GM23248 (cell line): ENCODE data around the gene GSDME.

Experiments used
- EZH2 ChIP-seq: fragments of 200-600 bp; sonication (generic); IDR thresholded peaks from 2 replicates; pipeline ENCODE4 v1.6.1; 2018; ENCODE audit warnings: antibody characterized with exemption, mild to moderate bottlenecking; ENCODE audit not compliant: insufficient read depth, poor library complexity, severe bottlenecking
- EZH2phosphoT487 ChIP-seq: fragments of 200-600 bp; sonication (generic); IDR thresholded peaks from 2 replicates; pipeline ENCODE4 v1.6.1; 2018; ENCODE audit warnings: antibody characterized with exemption, moderate library complexity, mild to moderate bottlenecking, low read depth; ENCODE audit not compliant: insufficient read depth

DNA sequence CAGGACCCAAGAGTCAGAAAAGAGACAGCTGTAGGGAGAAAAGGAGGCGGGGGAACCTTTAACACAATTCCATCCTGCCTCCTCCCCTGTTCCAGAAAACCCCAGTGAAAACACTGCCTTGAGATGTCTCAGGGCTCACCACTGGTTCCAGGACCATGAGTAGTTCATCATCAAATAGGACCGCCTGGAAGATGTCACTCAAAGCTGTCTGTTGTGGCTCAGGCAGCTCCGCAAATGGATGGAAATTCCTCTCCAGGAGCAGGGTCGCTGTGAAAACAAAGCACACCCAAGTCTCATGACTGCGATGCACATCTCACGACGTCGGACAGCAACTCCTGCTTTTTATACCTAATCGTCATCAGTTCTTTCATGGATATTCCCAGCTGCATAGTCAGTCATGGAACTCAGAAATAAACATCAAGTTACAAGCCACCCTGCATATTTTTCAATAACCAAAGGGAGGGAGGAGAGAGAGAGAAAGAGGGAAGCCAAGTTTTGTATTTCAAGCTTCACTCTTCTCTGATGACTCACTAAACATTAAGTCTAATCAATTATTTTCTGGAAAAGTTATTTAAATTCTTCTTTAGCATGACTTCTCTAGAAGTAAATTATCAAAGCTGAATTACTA, 49.2 kb downstream of the GSDME start:
- TF ChIP-seq EZH2 (no peak), EZH2phosphoT487 (no peak)
